ENCODE measurements around the gene CKB.
A peak's percentile ranks its signal among the peaks of the same experiment; 100 is the strongest.

Gene CKB

GRCh38 chr14:103522649-103523574 lies at the start of gene CKB:
TSS of gene CKB (minus strand) at chr14:103522830. CDS start at chr14:103522493, 337 bp downstream.
- peak; percentile 94 for DNase-seq

GRCh38 chr14:103569408-103569807 lies 46.8 kb upstream of the CKB start:
- peak; percentile 67 for DNase-seq

- peak; percentile 72 for DNase-seq
These were observed 46.3 kb upstream of the CKB start for GRCh38 chr14:103568952-103569351.

GRCh38 chr14:103563844-103564505 lies 41.3 kb upstream of the CKB start:
- DNase-seq, result peak; percentile 37

GRCh38 chr14:103563226-103563620 lies 40.6 kb upstream of the CKB start:
- no peak for DNase-seq

- DNase-seq, result peak; percentile 93
These were observed 40.0 kb upstream of the CKB start, which contains the start of the genes BAG5 and COA8 for GRCh38 chr14:103562429-103563225. TSS of gene BAG5 (minus strand) at chr14:103562657. CDS start at chr14:103561164, 1,493 bp downstream. TSS of gene COA8 (plus strand) at chr14:103562960. CDS start at chr14:103563002, 42 bp downstream.

- DNase-seq, result peak; percentile 46
These were observed 39.5 kb upstream of the CKB start for GRCh38 chr14:103562179-103562428.

- peak; percentile 46 for DNase-seq
These were observed 39.0 kb upstream of the CKB start for GRCh38 chr14:103561381-103562178.

GRCh38 chr14:103560691-103561090 lies 38.1 kb upstream of the CKB start:
- no peak for DNase-seq

GRCh38 chr14:103559766-103560165 lies 37.1 kb upstream of the CKB start:
- no peak for DNase-seq

GRCh38 chr14:103558071-103558882 lies 35.6 kb upstream of the CKB start:
- DNase-seq, result no peak

GRCh38 chr14:103556946-103557758 lies 34.5 kb upstream of the CKB start:
- no peak for DNase-seq

- no peak for DNase-seq
These were observed 33.1 kb upstream of the CKB start for GRCh38 chr14:103555559-103556337.

- DNase-seq, result no peak
These were observed 30.2 kb upstream of the CKB start for GRCh38 chr14:103552846-103553210.

GRCh38 chr14:103552011-103552845 lies 29.6 kb upstream of the CKB start:
- DNase-seq, result no peak

GRCh38 chr14:103551338-103551762 lies 28.7 kb upstream of the CKB start:
- no peak for DNase-seq

GRCh38 chr14:103550451-103551337 lies 28.1 kb upstream of the CKB start:
- peak; percentile 83 for DNase-seq

Measured in COR-L47 (cell line).